ENCODE measurements around the gene MTMR6. TPM values are rescaled to one million over a fixed set of nuclear protein-coding genes. Genes with fewer than 3 reads are reported as not detected.
A peak's percentile ranks its signal among the peaks of the same experiment; 100 is the strongest.

MTMR6 gene
- total RNA-seq, 1 donor from 2014 or later = 9.6 TPM

- no peak for DNase-seq (ENCODE audit: low spot score, unreplicated experiment)
- TF ChIP-seq CTCF (IDR thresholded peaks at IDR 0.05; ENCODE audit: unreplicated experiment) = no peak
- Mint-ChIP-seq H3K36me3 (ENCODE audit: insufficient read depth) (peaks cover 16% of the 10 kb centered on the region), H3K27me3 (no peaks in the 10 kb centered on the region), H3K27ac (no peak overlapping the region), H3K4me1 (ENCODE audit: low read depth) (no peaks in the 10 kb centered on the region), H3K9me3 (ENCODE audit: low read depth) (no peaks in the 10 kb centered on the region), H3K4me3 (ENCODE audit: low read depth) (no peak overlapping the region)
Measured at GRCh38 chr13:25262261-25262660, 25.0 kb downstream of the MTMR6 start.

GRCh38 chr13:25253702-25254101, 33.6 kb downstream of the MTMR6 start:
- no peaks in the 10 kb centered on the region for H3K27me3 Mint-ChIP-seq
- no peak for DNase-seq (ENCODE audit: low spot score, unreplicated experiment)
- no peaks in the 10 kb centered on the region for H3K9me3 Mint-ChIP-seq (ENCODE audit: low read depth)
- no peak overlapping the region for H3K4me3 Mint-ChIP-seq (ENCODE audit: low read depth)
- H3K4me1 Mint-ChIP-seq (ENCODE audit: low read depth) = peaks cover 4% of the 10 kb centered on the region
- peak overlapping the region; percentile 76 for H3K27ac Mint-ChIP-seq
- no peak for TF ChIP-seq CTCF (IDR thresholded peaks at IDR 0.05; ENCODE audit: unreplicated experiment)
- peaks cover 14% of the 10 kb centered on the region for H3K36me3 Mint-ChIP-seq (ENCODE audit: insufficient read depth)

- TF ChIP-seq CTCF (IDR thresholded peaks at IDR 0.05; ENCODE audit: unreplicated experiment) = no peak
- no peaks in the 10 kb centered on the region for H3K9me3 Mint-ChIP-seq (ENCODE audit: low read depth)
- H3K36me3 Mint-ChIP-seq (ENCODE audit: insufficient read depth) = peaks cover 14% of the 10 kb centered on the region
- H3K27ac Mint-ChIP-seq = peak overlapping the region; percentile 29
- H3K4me3 Mint-ChIP-seq (ENCODE audit: low read depth) = no peak overlapping the region
- H3K4me1 Mint-ChIP-seq (ENCODE audit: low read depth) = peaks cover 4% of the 10 kb centered on the region
- DNase-seq (ENCODE audit: low spot score, unreplicated experiment) = no peak
- H3K27me3 Mint-ChIP-seq = no peaks in the 10 kb centered on the region
Measured at GRCh38 chr13:25252752-25253151, 34.5 kb downstream of the MTMR6 start.

GRCh38 chr13:25252225-25252624, 35.1 kb downstream of the MTMR6 start:
- no peak for TF ChIP-seq CTCF (IDR thresholded peaks at IDR 0.05; ENCODE audit: unreplicated experiment)
- Mint-ChIP-seq H3K4me1 (ENCODE audit: low read depth) (peaks cover 4% of the 10 kb centered on the region), H3K27ac (no peak overlapping the region), H3K36me3 (ENCODE audit: insufficient read depth) (peaks cover 10% of the 10 kb centered on the region), H3K9me3 (ENCODE audit: low read depth) (no peaks in the 10 kb centered on the region), H3K27me3 (no peaks in the 10 kb centered on the region), H3K4me3 (ENCODE audit: low read depth) (no peak overlapping the region)
- no peak for DNase-seq (ENCODE audit: low spot score, unreplicated experiment)

- Mint-ChIP-seq H3K4me3 (ENCODE audit: low read depth) (no peak overlapping the region), H3K27me3 (no peaks in the 10 kb centered on the region), H3K4me1 (ENCODE audit: low read depth) (peaks cover 4% of the 10 kb centered on the region), H3K36me3 (ENCODE audit: insufficient read depth) (peaks cover 6% of the 10 kb centered on the region), H3K9me3 (ENCODE audit: low read depth) (no peaks in the 10 kb centered on the region), H3K27ac (no peak overlapping the region)
- no peak for DNase-seq (ENCODE audit: low spot score, unreplicated experiment)
- peak; percentile 55 for TF ChIP-seq CTCF (IDR thresholded peaks at IDR 0.05; ENCODE audit: unreplicated experiment)
Measured at GRCh38 chr13:25249001-25249543, 38.2 kb downstream of the MTMR6 start.
